Measurements from ENCODE around the gene DAB2IP.

DAB2IP gene

DNA sequence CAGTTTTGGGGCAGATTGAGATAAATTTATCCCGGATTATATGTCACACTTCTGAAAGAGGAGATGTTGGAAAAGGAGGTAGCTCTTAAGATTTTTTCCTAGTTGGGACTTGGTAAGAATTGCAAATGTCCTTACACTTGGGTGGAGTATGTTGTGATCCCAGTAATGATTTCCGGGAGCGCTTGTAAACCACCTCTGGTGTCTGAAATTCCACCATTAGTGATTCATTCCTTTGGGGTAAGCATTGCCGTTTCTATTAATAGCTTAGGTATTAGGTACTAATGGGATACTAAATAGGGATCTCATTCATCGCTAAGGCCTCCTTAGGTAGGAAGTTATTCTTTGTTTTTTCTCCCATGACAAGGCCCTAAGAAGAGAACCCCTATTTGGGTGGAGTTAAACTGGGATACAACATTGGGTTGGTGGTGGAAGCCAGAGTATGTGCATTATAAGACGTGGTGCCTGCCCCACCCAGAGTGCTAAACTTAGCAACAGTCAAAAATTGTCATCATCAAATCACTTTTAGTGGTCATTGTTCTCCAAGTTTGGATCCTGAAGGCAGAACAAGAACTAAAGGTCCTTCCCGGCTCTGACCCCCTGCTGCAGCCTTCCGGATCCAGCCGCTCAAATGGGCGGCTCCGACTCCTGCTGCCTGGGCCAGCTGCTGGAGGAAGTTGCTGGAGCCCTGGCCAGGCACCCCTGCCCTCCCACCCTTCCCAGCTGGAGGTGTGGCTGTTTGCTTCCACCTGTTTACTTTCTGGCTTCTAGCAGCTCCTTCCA is 31.7 kb upstream of the DAB2IP start:
- Histone ChIP-seq H4K20me1 (ENCODE audit: insufficient read depth, low read length) (no peaks in the 10 kb centered on the region), H3K9ac (ENCODE audit: low read depth, low read length) (no peak overlapping the region), H3K27ac (ENCODE audit: low read length) (no peak overlapping the region), H3K36me3 (ENCODE audit: insufficient read depth, low read length) (no peaks in the 10 kb centered on the region), H2AFZ (ENCODE audit: low read depth, low read length) (no peak overlapping the region), H3K79me2 (ENCODE audit: insufficient read depth, low read length) (no peaks in the 10 kb centered on the region), H3K27me3 (ENCODE audit: insufficient read depth, low read length, poor library complexity) (no peaks in the 10 kb centered on the region), H3K4me2 (ENCODE audit: insufficient read depth, low read length) (no peak overlapping the region), H3K4me3 (ENCODE audit: low read depth in 1 of 2, low read length in 2 of 2) (no peak overlapping the region), H3K4me1 (ENCODE audit: insufficient read depth, low read length) (no peaks in the 10 kb centered on the region), H3K9me3 (ENCODE audit: insufficient read depth, low read length, severe bottlenecking) (no peaks in the 10 kb centered on the region)
- TF ChIP-seq, protein P1, sequence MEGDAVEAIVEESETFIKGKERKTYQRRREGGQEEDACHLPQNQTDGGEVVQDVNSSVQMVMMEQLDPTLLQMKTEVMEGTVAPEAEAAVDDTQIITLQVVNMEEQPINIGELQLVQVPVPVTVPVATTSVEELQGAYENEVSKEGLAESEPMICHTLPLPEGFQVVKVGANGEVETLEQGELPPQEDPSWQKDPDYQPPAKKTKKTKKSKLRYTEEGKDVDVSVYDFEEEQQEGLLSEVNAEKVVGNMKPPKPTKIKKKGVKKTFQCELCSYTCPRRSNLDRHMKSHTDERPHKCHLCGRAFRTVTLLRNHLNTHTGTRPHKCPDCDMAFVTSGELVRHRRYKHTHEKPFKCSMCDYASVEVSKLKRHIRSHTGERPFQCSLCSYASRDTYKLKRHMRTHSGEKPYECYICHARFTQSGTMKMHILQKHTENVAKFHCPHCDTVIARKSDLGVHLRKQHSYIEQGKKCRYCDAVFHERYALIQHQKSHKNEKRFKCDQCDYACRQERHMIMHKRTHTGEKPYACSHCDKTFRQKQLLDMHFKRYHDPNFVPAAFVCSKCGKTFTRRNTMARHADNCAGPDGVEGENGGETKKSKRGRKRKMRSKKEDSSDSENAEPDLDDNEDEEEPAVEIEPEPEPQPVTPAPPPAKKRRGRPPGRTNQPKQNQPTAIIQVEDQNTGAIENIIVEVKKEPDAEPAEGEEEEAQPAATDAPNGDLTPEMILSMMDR (IDR thresholded peaks at IDR 0.05; ENCODE audit: borderline replicate concordance, extremely low read depth, low read length, poor library complexity, severe bottlenecking) = no peak
- no peak for TF ChIP-seq EZH2 (IDR thresholded peaks at IDR 0.05; ENCODE audit: borderline replicate concordance, low read depth, low read length, severe bottlenecking)
- no peak for ATAC-seq (ENCODE audit: insufficient read depth, low read depth)
- DNase-seq = no peak

DNA sequence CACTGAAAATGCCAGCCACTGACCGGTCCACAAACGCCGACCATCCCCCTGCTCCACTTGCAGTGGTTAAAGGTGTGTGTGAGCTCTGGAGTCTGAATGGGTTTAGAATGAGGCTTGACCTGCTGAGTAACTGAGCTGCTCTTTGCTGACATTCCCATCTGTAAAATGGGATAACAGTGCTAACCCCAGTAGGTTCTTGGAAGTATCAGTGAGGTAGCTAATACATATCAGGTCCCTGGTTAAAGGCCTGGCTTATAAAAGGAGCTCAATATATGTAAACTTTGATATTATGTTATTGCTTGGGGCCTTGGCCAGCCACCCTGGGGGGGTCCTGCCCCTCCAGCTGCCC is 31.1 kb upstream of the DAB2IP start:
- Histone ChIP-seq H3K4me3 (ENCODE audit: low read depth in 1 of 2, low read length in 2 of 2) (no peak overlapping the region), H3K36me3 (ENCODE audit: insufficient read depth, low read length) (no peaks in the 10 kb centered on the region), H3K79me2 (ENCODE audit: insufficient read depth, low read length) (no peaks in the 10 kb centered on the region), H3K4me1 (ENCODE audit: insufficient read depth, low read length) (no peaks in the 10 kb centered on the region), H3K4me2 (ENCODE audit: insufficient read depth, low read length) (no peak overlapping the region), H3K9me3 (ENCODE audit: insufficient read depth, low read length, severe bottlenecking) (no peaks in the 10 kb centered on the region), H3K27me3 (ENCODE audit: insufficient read depth, low read length, poor library complexity) (no peaks in the 10 kb centered on the region), H4K20me1 (ENCODE audit: insufficient read depth, low read length) (no peaks in the 10 kb centered on the region), H3K27ac (ENCODE audit: low read length) (no peak overlapping the region), H2AFZ (ENCODE audit: low read depth, low read length) (no peak overlapping the region), H3K9ac (ENCODE audit: low read depth, low read length) (no peak overlapping the region)
- DNase-seq (no peak), ATAC-seq (ENCODE audit: insufficient read depth, low read depth) (no peak)
- no peak for TF ChIP-seq EZH2 (IDR thresholded peaks at IDR 0.05; ENCODE audit: borderline replicate concordance, low read depth, low read length, severe bottlenecking)
- TF ChIP-seq, protein P1 (IDR thresholded peaks at IDR 0.05; ENCODE audit: borderline replicate concordance, extremely low read depth, low read length, poor library complexity, severe bottlenecking) = no peak

DNA sequence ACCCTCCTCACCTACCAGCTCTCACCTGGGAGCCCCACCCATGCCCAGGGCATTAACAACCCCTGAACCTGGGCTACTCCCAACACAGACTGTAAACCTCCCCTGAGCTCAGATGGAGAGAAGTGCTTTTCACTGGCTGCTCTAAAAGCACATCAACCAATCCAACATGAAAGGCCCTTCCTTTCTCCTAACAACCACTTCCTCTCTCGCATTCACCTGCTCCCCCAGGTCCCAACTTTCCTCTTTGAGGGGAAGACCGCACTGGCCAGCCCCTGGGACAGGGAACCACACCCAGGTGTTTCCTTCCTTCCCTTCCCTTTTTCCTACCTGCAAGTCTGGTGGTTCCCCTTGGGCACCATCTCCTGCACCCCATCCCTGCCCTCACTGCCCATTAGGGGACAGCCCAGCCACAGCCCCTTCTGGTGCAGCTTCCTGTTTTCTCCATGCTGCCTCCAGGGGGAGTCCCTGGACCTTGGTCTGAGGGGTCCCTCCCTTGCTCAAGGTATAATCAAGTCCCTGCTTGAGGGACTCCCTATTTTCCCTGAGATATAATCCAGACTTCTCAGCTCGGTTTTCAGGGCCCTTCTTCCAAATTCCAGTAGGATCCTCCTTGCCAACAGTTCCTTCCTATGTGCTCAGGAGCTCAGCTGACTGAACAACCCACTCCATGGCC is 30.5 kb upstream of the DAB2IP start:
- TF ChIP-seq EZH2 (IDR thresholded peaks at IDR 0.05; ENCODE audit: borderline replicate concordance, low read depth, low read length, severe bottlenecking) = no peak
- TF ChIP-seq, protein P1 (IDR thresholded peaks at IDR 0.05; ENCODE audit: borderline replicate concordance, extremely low read depth, low read length, poor library complexity, severe bottlenecking) = peak; percentile 43
- H3K36me3 ChIP-seq (ENCODE audit: insufficient read depth, low read length) = no peaks in the 10 kb centered on the region
- no peak overlapping the region for H2AFZ ChIP-seq (ENCODE audit: low read depth, low read length)
- H3K27me3 ChIP-seq (ENCODE audit: insufficient read depth, low read length, poor library complexity) = no peaks in the 10 kb centered on the region
- peak; percentile 7 for DNase-seq
- H3K4me3 ChIP-seq (ENCODE audit: low read depth in 1 of 2, low read length in 2 of 2) = no peak overlapping the region
- H3K79me2 ChIP-seq (ENCODE audit: insufficient read depth, low read length) = no peaks in the 10 kb centered on the region
- no peaks in the 10 kb centered on the region for H4K20me1 ChIP-seq (ENCODE audit: insufficient read depth, low read length)
- no peaks in the 10 kb centered on the region for H3K9me3 ChIP-seq (ENCODE audit: insufficient read depth, low read length, severe bottlenecking)
- no peak overlapping the region for H3K27ac ChIP-seq (ENCODE audit: low read length)
- ATAC-seq (ENCODE audit: insufficient read depth, low read depth) = no peak
- no peak overlapping the region for H3K4me2 ChIP-seq (ENCODE audit: insufficient read depth, low read length)
- H3K9ac ChIP-seq (ENCODE audit: low read depth, low read length) = no peak overlapping the region
- no peaks in the 10 kb centered on the region for H3K4me1 ChIP-seq (ENCODE audit: insufficient read depth, low read length)

Data from DND-41 (cell line).